AML-193 (cell line): ENCODE data around the gene RBMX.
A peak's percentile ranks its signal among the peaks of the same experiment; 100 is the strongest.

Source experiments
- DNase-seq, 2 experiments: peaks; one replicate each; lab custom pipeline; 2025; lab: John Stamatoyannopoulos, UW

RBMX gene

GRCh38 chrX:136835761-136836160, 44.8 kb downstream of the RBMX start:
- no peak for DNase-seq

GRCh38 chrX:136829413-136829812, 51.1 kb downstream of the RBMX start:
- DNase-seq: no peak

- no peak for DNase-seq
Measured at GRCh38 chrX:136828830-136829229, 51.7 kb downstream of the RBMX start.

GRCh38 chrX:136827026-136827425, 53.5 kb downstream of the RBMX start:
- no peak for DNase-seq

- peak; percentile 21 to 26 for DNase-seq
Measured at GRCh38 chrX:136825771-136826170, 54.8 kb downstream of the RBMX start.
